Middle frontal gyrus (tissue), 1 donor: Measurements from ENCODE around the gene PIK3R1.

Experiments
- DNase-seq: peaks from one replicate; pipeline ENCODE4 v3.0.0-alpha.2; 2015; ENCODE audit warnings: low spot score; ENCODE audit errors: extremely low spot score

Gene PIK3R1

DNA sequence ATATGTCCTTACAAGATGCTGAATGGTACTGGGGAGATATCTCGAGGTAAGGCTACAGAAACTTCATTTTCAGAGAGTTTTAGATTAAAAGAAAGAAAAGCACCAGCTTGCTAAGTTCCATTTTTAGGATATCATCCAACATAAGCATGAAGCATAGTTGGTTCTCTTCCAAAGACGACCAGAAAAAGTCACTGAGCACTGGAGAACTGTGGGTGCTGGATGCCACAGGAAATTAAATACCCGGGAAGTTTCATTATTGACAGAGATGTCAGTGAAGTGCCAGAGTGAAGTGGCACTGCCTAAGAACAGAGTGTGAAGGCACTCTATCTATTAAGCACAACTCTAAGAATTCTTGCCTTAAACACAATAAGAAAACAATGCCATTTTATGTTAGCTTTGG is 76.8 kb downstream of the PIK3R1 start:
- DNase-seq = no peak

DNA sequence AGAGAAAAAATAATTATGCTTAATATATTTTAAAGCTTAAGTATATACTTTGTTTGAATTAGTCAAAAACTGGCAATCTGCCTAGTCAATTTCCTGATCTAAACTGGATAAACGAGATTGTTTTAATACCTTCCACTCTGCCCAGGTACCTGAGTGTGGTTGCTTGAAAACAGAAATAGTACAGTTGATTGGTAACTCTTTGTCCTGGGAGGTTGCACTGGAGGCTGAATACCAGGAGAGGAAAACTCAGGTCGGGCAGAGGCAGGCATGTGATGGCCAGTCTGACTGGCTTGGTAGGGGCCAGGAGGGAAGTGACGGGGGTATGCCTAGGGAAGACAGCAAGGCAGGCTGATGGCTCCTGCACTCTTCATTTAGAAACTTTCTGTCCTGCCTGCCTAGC is 80.2 kb downstream of the PIK3R1 start:
- DNase-seq = no peak

DNA sequence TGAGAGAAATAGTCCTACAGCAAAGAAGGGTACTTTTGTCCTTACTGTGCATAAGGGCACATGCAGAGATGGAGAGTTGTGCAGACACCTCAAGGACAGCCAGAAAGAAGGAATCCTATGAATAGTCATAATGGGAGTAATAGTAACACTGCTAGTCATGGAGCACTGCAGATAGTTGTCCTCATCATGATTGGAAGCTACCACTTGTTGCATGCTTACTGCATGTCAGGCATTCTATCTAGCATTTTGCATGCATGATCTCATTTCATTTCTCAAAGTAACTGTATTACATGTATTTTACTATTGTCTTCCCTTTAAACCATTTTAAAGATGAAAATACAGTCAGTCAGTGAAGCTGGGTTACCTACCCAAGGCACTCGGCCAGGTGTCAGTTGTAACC is 81.3 kb downstream of the PIK3R1 start:
- DNase-seq = no peak

GRCh38 chr5:68297656-68298055 is 82.1 kb downstream of the PIK3R1 start:
- no peak for DNase-seq

DNA sequence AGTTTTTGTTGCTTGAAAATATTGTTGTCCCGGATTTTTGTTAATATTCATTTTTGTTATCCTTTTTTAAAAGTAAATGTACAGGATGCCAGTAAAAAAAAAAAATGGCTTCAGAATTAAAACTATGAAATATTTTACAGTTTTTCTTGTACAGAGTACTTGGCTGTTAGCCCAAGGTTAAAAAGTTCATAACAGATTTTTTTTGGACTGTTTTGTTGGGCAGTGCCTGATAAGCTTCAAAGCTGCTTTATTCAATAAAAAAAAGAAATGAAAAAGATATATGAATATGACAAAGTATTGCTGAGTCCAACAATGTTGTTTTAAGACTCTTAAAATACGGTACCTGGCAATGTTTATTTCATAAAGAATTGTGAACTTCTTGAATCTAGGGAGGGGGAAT is 82.9 kb downstream of the PIK3R1 start:
- DNase-seq = no peak

- no peak for DNase-seq
These were observed 83.5 kb downstream of the PIK3R1 start for GRCh38 chr5:68299105-68299504.

- no peak for DNase-seq
These were observed 84.0 kb downstream of the PIK3R1 start for GRCh38 chr5:68299575-68299974.

DNA sequence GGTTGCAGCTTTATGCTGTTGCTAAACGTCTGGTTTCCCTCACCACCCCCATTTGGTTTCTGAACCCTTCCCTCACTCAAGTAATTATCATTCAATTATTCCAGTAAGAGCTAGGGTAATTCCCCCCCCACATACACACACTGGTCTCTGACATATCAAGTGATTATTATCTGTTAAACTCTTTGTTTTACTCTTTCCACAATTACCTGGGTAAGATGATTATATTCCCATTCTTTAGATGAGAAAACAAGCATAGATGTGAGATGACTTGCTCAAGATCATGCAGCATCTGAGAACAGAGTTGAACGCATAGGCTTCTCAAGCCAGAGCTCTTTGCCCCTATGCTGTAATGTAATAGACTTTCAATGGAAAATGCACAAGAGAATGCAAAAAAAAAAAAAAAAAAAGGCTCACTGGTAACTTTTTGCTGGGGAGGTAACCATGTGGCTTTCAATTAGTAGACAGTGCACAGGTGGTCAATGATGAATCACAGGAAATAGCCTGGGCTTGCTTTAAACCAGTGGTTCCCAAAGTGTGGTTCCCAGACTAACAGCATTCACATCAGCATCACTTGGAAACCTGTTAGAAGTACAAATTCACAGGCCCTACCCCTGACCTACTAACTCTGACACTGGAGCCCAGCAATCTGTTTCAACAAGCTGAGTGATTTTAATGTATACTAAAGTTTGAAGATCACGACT is 87.6 kb downstream of the PIK3R1 start:
- DNase-seq = no peak

GRCh38 chr5:68303754-68304420 is 88.3 kb downstream of the PIK3R1 start:
- DNase-seq = no peak

- no peak for DNase-seq
These were observed 89.0 kb downstream of the PIK3R1 start for GRCh38 chr5:68304421-68305052.

DNA sequence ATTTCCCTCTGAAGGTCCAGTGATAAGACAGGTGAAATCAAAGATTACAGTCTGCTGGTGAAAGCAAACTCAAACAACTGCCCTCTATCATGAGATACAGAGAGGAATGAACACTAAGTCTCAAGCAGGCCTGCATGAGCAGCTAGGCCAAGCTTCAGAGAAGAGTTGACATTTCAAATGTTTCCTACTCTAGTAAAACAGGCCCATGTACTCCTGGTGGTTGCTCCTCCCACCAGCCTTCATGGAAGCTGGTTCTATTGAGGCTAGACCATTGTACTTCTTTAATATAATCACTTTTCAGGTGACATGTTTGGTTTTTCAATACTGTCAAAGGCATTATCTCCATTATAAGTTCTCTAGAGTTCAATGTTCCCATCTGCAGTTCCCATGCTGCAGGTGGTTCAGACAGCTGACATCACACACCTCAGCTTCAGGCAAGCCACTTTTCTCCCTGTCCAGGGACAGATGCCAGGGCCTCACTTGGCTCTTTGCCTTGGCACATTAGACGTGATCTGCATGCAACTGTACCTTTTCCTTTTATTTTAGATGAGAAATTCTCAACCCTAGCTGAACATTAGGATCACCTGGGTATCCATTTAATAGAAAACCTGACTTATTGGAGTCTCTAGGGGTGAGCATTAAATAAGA is 89.8 kb downstream of the PIK3R1 start:
- DNase-seq = no peak

DNA sequence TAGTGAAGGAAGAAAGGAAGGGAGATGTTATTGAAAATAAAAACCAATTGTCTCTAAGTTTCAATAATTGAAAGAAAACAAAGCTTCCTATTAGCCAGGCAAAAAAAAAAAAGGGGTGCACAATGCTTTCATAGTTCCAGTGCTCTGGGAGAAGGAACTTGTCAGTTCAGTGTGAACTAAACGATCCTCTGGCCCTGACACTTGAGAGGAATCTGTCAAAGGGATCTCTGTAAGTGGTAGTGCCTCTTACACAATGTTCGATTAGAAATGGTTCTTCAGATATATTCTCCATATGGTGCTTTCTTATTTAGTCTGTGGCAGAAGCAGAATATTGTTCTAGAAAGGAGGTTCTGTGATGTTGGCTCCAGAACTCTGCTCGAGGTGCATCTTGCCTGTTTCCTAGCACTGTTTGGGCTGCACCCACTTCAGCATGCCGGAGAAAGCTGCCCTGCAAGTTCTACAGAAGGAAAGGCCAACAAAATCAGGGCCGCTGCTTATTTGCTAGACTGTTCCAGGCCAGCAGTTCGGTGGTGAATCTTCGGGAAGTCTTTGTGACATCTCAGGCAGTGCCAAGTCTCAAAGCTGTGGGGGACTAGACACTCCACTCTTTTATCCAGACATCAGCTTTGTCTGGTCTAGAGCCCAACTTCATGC is 90.9 kb downstream of the PIK3R1 start:
- no peak for DNase-seq

DNA sequence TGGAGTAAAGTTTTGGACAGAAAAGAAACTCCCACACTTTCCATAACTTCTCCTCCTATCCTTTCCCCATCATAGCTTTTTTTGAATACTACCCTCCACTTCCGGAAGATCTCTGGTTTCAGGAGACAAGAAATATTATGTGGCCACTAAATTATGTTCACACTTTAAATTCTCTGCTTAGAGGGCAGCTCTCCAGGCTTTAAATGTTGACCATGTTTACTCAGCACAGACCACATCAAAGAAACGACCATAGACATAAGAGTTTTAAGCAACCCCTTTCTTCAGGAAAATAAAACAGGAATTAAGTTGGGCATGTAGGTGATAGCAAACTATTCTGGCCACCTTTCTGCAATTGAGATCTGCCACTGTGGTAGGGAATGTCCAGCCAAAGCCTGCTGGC is 97.8 kb downstream of the PIK3R1 start:
- DNase-seq = no peak

GRCh38 chr5:68314465-68314864 is 98.9 kb downstream of the PIK3R1 start:
- no peak for DNase-seq

GRCh38 chr5:68315679-68316271 is 100.2 kb downstream of the PIK3R1 start:
- DNase-seq = no peak

GRCh38 chr5:68316469-68316868 is 100.9 kb downstream of the PIK3R1 start:
- no peak for DNase-seq

GRCh38 chr5:68317646-68318045 is 102.1 kb downstream of the PIK3R1 start:
- no peak for DNase-seq

GRCh38 chr5:68318955-68319705 is 103.6 kb downstream of the PIK3R1 start:
- DNase-seq = no peak

- DNase-seq = no peak
These were observed 104.3 kb downstream of the PIK3R1 start for GRCh38 chr5:68319706-68320412.

DNA sequence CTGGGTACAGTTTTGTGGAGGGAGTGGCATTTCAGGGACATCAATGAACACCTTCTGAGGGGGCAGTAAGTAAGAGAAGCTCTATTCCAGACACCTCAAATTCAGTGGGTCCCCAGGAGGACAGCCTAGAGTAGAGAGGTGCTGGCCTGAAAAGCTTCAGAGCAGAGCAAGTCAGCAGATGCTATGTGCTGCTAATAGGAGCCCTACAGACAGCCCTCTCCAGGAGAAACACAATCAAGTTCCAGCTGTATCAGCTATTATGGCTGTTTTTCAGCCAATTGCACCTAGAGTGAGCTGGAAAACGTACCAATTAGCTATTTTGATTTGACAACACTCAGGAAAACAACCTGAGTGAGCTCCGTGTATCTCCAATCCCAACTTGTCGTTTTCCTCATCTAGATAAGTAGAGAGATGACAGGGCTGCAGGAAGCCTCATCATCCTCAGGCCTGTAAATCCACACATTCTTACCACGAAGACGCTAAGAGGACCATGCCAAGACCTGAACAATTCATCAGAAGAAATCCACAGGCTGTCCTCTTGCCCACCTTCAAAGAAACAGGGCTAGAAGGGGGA is 104.9 kb downstream of the PIK3R1 start:
- DNase-seq = no peak
